ENCODE results near the gene FOXJ3. TPM values are rescaled to one million over a fixed set of nuclear protein-coding genes. Genes with fewer than 3 reads are reported as not detected.

FOXJ3 gene
- total and polyA plus RNA-seq, 2 of the 13 experiments (the other 11 are each of a cell fraction or from before 2014, with no cell fraction given): 16.6 to 48.5 TPM

- POLR2A ChIA-PET: interaction anchor here (1.5 kb wide), 1 partner anchor 9 kb away, joined by 9 read pairs; the partner anchor contains the start of gene FOXJ3
- peak; percentile 90 for ATAC-seq
- no peak for TF ChIP-seq ZNF292 (CRISPR knock-in tag; IDR thresholded peaks at IDR 0.05; ENCODE audit: borderline replicate concordance, low read depth)
- no peak for TF ChIP-seq THAP9 (CRISPR knock-in tag; IDR thresholded peaks at IDR 0.05; ENCODE audit: borderline replicate concordance)
- TF ChIP-seq U2AF2 (IDR thresholded peaks at IDR 0.05; ENCODE audit: low read depth, low read length): no peak
- TF ChIP-seq BCL6 (CRISPR knock-in tag; IDR thresholded peaks at IDR 0.05): peak; percentile 97
- peak; percentile 68 for TF ChIP-seq PAXIP1 (CRISPR knock-in tag; conservative IDR thresholded peaks at IDR 0.05)
- TF ChIP-seq ERF (CRISPR knock-in tag; IDR thresholded peaks at IDR 0.05): 0 out of 2 replicates have a peak, but pooled peaks have one; percentile 26
- TF ChIP-seq ZBTB14 (CRISPR knock-in tag; IDR thresholded peaks at IDR 0.05): no peak
- peak; percentile 16; the same call in 1 of the 2 replicates for TF ChIP-seq HMG20A (CRISPR knock-in tag; IDR thresholded peaks at IDR 0.05; ENCODE audit: borderline replicate concordance)
- TF ChIP-seq MATR3 (CRISPR knock-in tag; IDR thresholded peaks at IDR 0.05): no peak
- TF ChIP-seq ETV6 (CRISPR knock-in tag; conservative IDR thresholded peaks at IDR 0.05): no peak
- TF ChIP-seq NCOA2 (CRISPR knock-in tag; IDR thresholded peaks at IDR 0.05): peak; percentile 67
- no peak for TF ChIP-seq CERS6 (CRISPR knock-in tag; IDR thresholded peaks at IDR 0.05)
- peak; percentile 42; the same call in 1 of the 2 replicates for TF ChIP-seq PPARG (CRISPR knock-in tag; conservative IDR thresholded peaks at IDR 0.05)
- TF ChIP-seq ZNF780A (CRISPR knock-in tag; IDR thresholded peaks at IDR 0.05): no peak
- TF ChIP-seq ZNF800 (CRISPR knock-in tag; IDR thresholded peaks at IDR 0.05): no peak
Observed at GRCh38 chr1:42325014-42325402, 10.0 kb downstream of the FOXJ3 start.

More at GRCh38 chr1:42325014-42325402, 10.0 kb downstream of the FOXJ3 start:
- H4K20me1 ChIP-seq (ENCODE audit: insufficient read depth, low read length): peaks cover 60% of the 10 kb centered on the region
- in situ Hi-C loops (cut with HindIII; ENCODE audit: extremely low pct_ligation_motif_present, low pct_unique_long_range_greater_than_20kb) (loop anchor here (25.0 kb wide), 1 partner anchor 412 kb away; the partner anchor contains the start of gene CLDN19), intact Hi-C loops (cut with micrococcal nuclease; ENCODE audit: unreplicated experiment) (no loop called here)
- peaks cover 81% of the 10 kb centered on the region for H3K4me1 ChIP-seq (ENCODE audit: insufficient read depth, low read length)
- no peak overlapping the region; a peak in 1 of 6 replicates for H3K4me3 ChIP-seq (replicated peaks in 1 of 3; ENCODE audit: insufficient read depth in 1 of 3, low read depth in 2 of 3, low read length in 3 of 3)
- no peak overlapping the region for H3K9ac ChIP-seq (ENCODE audit: insufficient read depth, low read depth, low read length)
- no peaks in the 10 kb centered on the region; a peak in 2 of 5 replicates for H3K36me3 ChIP-seq (replicated peaks in 1 of 2; ENCODE audit: control insufficient read depth in 1 of 2, insufficient read depth in 2 of 2, low read length in 2 of 2)
- peaks cover 96% of the 10 kb centered on the region for H3K79me2 ChIP-seq (ENCODE audit: insufficient read depth, low read length)
- no peaks in the 10 kb centered on the region for H3K27me3 ChIP-seq (ENCODE audit: control insufficient read depth in 1 of 2, insufficient read depth in 2 of 2, low read length in 2 of 2)
- peak overlapping the region; percentile 23 for H3K4me2 ChIP-seq (ENCODE audit: low read depth, low read length)
- no TSS peak for BruUV-seq (replicated peaks)
- CTCF ChIA-PET (ENCODE audit: low intra/inter-chr PET ratio, low total read pairs): no interaction called here
- no peaks in the 10 kb centered on the region for H3K9me3 ChIP-seq (ENCODE audit: low read length)
- WGBS (ENCODE audit: low lambda C conversion rate): 8% methylated on average over 2 of the region's 2 CpGs
- no peak for FAIRE-seq
- peak; percentile 62 for DNase-seq (ENCODE audit: low spot score)
- peak overlapping the region; percentile 30 for H3K27ac ChIP-seq (ENCODE audit: extremely low read length, insufficient read depth, low read length)
- H2AFZ ChIP-seq (ENCODE audit: low read length): no peak overlapping the region
